AG04450 (cell line): ENCODE data around the gene PRM1. TPM values are rescaled to one million over a fixed set of nuclear protein-coding genes. Genes with fewer than 3 reads are reported as not detected.

Experiments used
- CTCF ChIA-PET: fragments of 300-600, 350-600 bp; formaldehyde crosslinking; extraction: SDS; loops from one replicate; lab custom pipeline; 2022; ENCODE audit warnings: antibody characterized with exemption, inconsistent platforms; lab: Charles Lee
- POLR2A ChIA-PET: fragments of 350-600 bp; formaldehyde crosslinking; extraction: SDS; loops from one replicate; lab custom pipeline; 2021; ENCODE audit warnings: antibody characterized with exemption, inconsistent platforms; lab: Yijun Ruan, JAX
- DNase-seq: peaks from one replicate; pipeline ENCODE4 v3.0.0-alpha.2; 2011; ENCODE audit warnings: low read depth, low spot score
- H3K27ac ChIP-seq: one replicate; pipeline ENCODE4 v1.5.1; 2012; ENCODE audit warnings: low read depth, low read length, control low read depth
- H3K27me3 ChIP-seq: one replicate; pipeline ENCODE4 v1.6.0; 2012; ENCODE audit warnings: low read length; ENCODE audit not compliant: control insufficient read depth, insufficient read depth
- H3K4me3 ChIP-seq: 2 replicates; pipeline ENCODE4 v1.5.1; 2011; ENCODE audit warnings: mild to moderate bottlenecking, low read depth, low read length, control low read depth
- H3K9me3 ChIP-seq: 2 replicates; pipeline ENCODE4 v1.5.1; 2012; ENCODE audit warnings: low read length; ENCODE audit not compliant: control insufficient read depth, insufficient read depth
- CTCF ChIP-seq: IDR thresholded peaks from 2 replicates; pipeline ENCODE4 v1.5.1; 2011; ENCODE audit warnings: low read depth, low read length, control low read depth, inconsistent platforms
- polyA plus RNA-seq: library from polyadenylated mRNA; depleted of rRNA; stranded (reverse); fragments of >200 nt; gene quantifications from 2 replicates; pipeline ENCODE4 v1.2.3, GENCODE V29; 2011

PRM1 gene
- polyA plus RNA-seq, 1 experiment = not detected

- POLR2A ChIA-PET = no interaction called here
Measured at GRCh38 chr16:11245222-11245737, 35.9 kb downstream of the PRM1 start.

GRCh38 chr16:11242658-11243057 lies 38.5 kb downstream of the PRM1 start:
- Histone ChIP-seq H3K9me3 (no peaks in the 10 kb centered on the region), H3K27ac (no peak overlapping the region), H3K4me3 (no peak overlapping the region), H3K27me3 (no peaks in the 10 kb centered on the region)
- no peak for TF ChIP-seq CTCF
- DNase-seq = no peak
- ChIA-PET POLR2A (interaction anchor here (0.6 kb wide), 1 partner anchor 301 kb away, joined by 3 read pairs; the partner anchor contains the start of gene DEXI), CTCF (no interaction called here)

More at GRCh38 chr16:11245222-11245737, 35.9 kb downstream of the PRM1 start:
- no peak for DNase-seq
- CTCF ChIA-PET = interaction anchor here (2.2 kb wide), 1 partner anchor 282 kb away, joined by 10 read pairs; no protein-coding TSS in a partner anchor
- H3K27ac ChIP-seq = no peak overlapping the region
- no peaks in the 10 kb centered on the region for H3K27me3 ChIP-seq
- TF ChIP-seq CTCF = no peak
- peaks cover 6% of the 10 kb centered on the region; the same call in 1 of the 2 replicates for H3K9me3 ChIP-seq
- no peak overlapping the region for H3K4me3 ChIP-seq

- no peak for TF ChIP-seq CTCF
- no peak overlapping the region for H3K27ac ChIP-seq
- POLR2A ChIA-PET = interaction anchor here (0.6 kb wide), 2 partner anchors 300 to 713 kb away, joined by 3 to 4 read pairs; partner anchors contain the start of gene DEXI
Measured at GRCh38 chr16:11241480-11242204, 39.5 kb downstream of the PRM1 start.

GRCh38 chr16:11240636-11241473 lies 40.3 kb downstream of the PRM1 start:
- Histone ChIP-seq H3K4me3 (no peak overlapping the region), H3K27ac (no peak overlapping the region), H3K9me3 (no peaks in the 10 kb centered on the region), H3K27me3 (no peaks in the 10 kb centered on the region)
- CTCF ChIA-PET = no interaction called here
- POLR2A ChIA-PET = no interaction called here
- TF ChIP-seq CTCF = no peak
- DNase-seq = no peak

More at GRCh38 chr16:11241480-11242204, 39.5 kb downstream of the PRM1 start:
- Histone ChIP-seq H3K27me3 (no peaks in the 10 kb centered on the region), H3K4me3 (no peak overlapping the region), H3K9me3 (no peaks in the 10 kb centered on the region)
- CTCF ChIA-PET = no interaction called here
- no peak for DNase-seq
